NCI-H146 treated with DMSO at 0.1 percent for 48 hours (cell line): ENCODE results near the gene SBNO2.

Experiments used
- DNase-seq: peaks from one replicate; lab custom pipeline; 2025; ENCODE audit not compliant: unreplicated experiment; lab: John Stamatoyannopoulos, UW

The SBNO2 gene

GRCh38 chr19:1106841-1107660, 67.0 kb downstream of the SBNO2 start:
- DNase-seq: no peak

- no peak for DNase-seq
Observed at GRCh38 chr19:1105873-1106840, 67.9 kb downstream of the SBNO2 start.

GRCh38 chr19:1105008-1105872, 68.8 kb downstream of the SBNO2 start:
- DNase-seq: no peak

- peak; percentile 11 for DNase-seq
Observed at GRCh38 chr19:1104311-1105007, 69.6 kb downstream of the SBNO2 start.

GRCh38 chr19:1103708-1104310, 70.3 kb downstream of the SBNO2 start, which contains the start of gene GPX4:
TSS of gene GPX4 (plus strand) at chr19:1103994. CDS start at chr19:1104044, 50 bp downstream.
- DNase-seq: peak; percentile 84

GRCh38 chr19:1103132-1103707, 70.8 kb downstream of the SBNO2 start:
- DNase-seq: no peak

- no peak for DNase-seq
Observed at GRCh38 chr19:1102407-1103131, 71.5 kb downstream of the SBNO2 start.

- no peak for DNase-seq
Observed at GRCh38 chr19:1101337-1101698, 72.8 kb downstream of the SBNO2 start.

- no peak for DNase-seq
Observed at GRCh38 chr19:1098177-1099051, 75.7 kb downstream of the SBNO2 start.

GRCh38 chr19:1097810-1098176, 76.3 kb downstream of the SBNO2 start:
- DNase-seq: no peak

GRCh38 chr19:1094978-1095701, 78.9 kb downstream of the SBNO2 start, which contains the start of gene POLR2E:
TSS of gene POLR2E (minus strand) at chr19:1095375. CDS start at chr19:1095315, 60 bp downstream.
- DNase-seq: peak; percentile 76

- no peak for DNase-seq
Observed at GRCh38 chr19:1094655-1094977, 79.5 kb downstream of the SBNO2 start.

- DNase-seq: no peak
Observed at GRCh38 chr19:1093811-1094553, 80.1 kb downstream of the SBNO2 start.

GRCh38 chr19:1093330-1093729, 80.7 kb downstream of the SBNO2 start:
- DNase-seq: no peak

GRCh38 chr19:1091544-1092175, 82.4 kb downstream of the SBNO2 start:
- no peak for DNase-seq
